Bronchial smooth muscle cell (primary cell): ENCODE results near the gene CWC25. TPM values are rescaled to one million over a fixed set of nuclear protein-coding genes. Genes with fewer than 3 reads are reported as not detected.

Experiments
- total RNA-seq: library from RNA; depleted of rRNA; stranded (reverse); fragments of >200 nt; gene quantifications from 2 replicates; pipeline ENCODE4 v1.2.1, GENCODE V29; 2014

CWC25 gene
- 8.4 and 8.7 TPM in 2 replicates for total RNA-seq

GRCh38 chr17:38824899-38825761, at the start of gene CWC25:
Gene CWC25, minus strand, starts transcription at chr17:38825321. Its CDS starts 138 bp downstream, at chr17:38825183.

GRCh38 chr17:38869526-38870258, 44.6 kb upstream of the CWC25 start, which contains the start of gene LASP1:
Gene LASP1, plus strand, starts transcription at chr17:38870058. Its CDS starts 132 bp downstream, at chr17:38870190.

GRCh38 chr17:38853292-38854219, 28.4 kb upstream of the CWC25 start, which contains the start of gene RPL23:
Gene RPL23, minus strand, starts transcription at chr17:38853721. Its CDS starts 11 bp downstream, at chr17:38853710.

DNA sequence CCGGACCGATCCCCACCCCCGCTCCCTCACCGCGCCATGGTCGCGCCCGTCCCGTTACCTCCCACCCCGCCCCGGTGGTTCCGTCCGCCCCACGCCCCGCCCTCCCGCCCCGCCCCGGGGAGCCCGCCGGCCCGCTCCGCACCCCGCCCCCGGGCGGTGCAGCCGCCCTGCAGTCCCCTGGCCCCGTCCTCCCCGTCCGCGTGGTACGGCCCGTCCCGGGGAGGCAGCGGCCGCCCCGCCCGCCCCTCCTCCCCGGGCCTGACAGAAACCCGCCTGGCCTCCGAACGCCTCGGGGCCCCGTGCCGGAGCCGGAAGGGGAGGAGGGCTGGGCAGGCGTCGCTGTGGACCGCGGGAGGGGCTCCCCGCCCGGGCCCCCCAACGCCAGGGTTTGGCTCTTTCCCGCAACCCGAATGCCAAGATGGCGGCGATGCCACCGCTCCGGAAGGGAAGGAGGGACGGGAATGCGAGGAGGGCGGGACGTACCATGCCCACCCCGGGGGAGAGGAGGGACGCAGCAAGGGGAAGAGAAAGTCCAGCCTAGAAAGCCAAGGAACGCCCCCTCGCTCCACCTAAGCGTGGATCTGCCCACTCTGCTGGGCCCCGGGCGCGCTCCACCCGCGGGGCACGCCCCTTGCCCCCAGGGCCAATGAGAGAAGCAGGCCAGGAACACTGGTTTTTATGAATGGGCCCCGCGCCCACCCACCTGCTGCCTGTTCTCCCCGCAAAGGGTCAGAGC, 25.5 kb downstream of the CWC25 start, which contains the start of gene PIP4K2B:
Gene PIP4K2B (minus strand): TSS at position 56 of the 736 bp plus-strand sequence. CDS start 132 bp downstream, outside the sequence.

DNA sequence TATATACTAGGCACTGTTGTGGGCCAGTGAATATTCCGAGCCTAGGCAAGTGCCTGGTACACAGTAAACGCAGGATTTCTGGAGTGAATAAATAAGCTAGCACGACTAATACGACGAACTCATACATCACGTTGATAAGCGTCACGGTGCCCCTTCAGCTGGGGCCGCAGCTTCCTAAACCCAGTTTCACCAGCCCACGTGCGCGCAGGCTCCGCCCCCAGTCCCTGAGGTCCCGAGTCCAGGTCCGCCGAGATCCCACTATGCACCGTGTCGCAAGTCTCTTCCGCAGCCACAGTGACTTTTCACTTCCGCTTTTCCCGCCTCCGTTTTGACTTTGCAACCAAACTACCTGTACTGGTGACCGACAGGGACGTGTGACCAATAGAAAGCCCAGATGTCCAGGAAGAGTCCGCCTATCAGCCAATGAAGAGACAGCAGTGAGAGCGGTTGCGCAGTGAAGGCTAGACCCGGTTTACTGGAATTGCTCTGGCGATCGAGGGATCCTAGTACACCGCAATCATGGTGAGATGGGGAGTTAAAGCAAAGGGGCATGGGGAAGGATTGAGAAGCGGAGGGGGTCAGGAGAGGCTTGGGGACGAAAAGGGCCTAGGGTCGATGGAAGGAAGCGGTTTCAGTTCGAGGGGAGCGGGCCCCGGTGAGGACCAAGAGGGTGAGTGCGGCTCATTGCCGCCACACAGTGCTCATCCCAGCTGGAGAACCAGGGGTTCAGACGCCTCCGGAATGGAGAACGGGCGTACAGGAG, 72.6 kb downstream of the CWC25 start, which contains the start of gene PSMB3:
Gene PSMB3 (plus strand): TSS at position 434 of the 763 bp plus-strand sequence. CDS start 86 bp downstream, at position 520.

Other genes with a start within 250 kb of the CWC25 start
- gene SRCIN1, start 219.4 kb downstream of the CWC25 start, total RNA-seq: not detected in 2 replicates
- 0.09 and 0.47 TPM in 2 replicates for gene EPOP, start 150.4 kb downstream of the CWC25 start, total RNA-seq
- gene MLLT6, start 120.0 kb downstream of the CWC25 start, total RNA-seq: 16.1 and 29.9 TPM in 2 replicates
- 2.3 and 3.8 TPM in 2 replicates for gene CISD3, start 95.0 kb downstream of the CWC25 start, total RNA-seq
- gene PCGF2, start 77.0 kb downstream of the CWC25 start, total RNA-seq: 3.9 and 5.3 TPM in 2 replicates
- 350 and 433 TPM in 2 replicates for gene PSMB3, start 72.6 kb downstream of the CWC25 start, total RNA-seq
- gene PIP4K2B, start 25.8 kb downstream of the CWC25 start, total RNA-seq: 30.1 and 51.9 TPM in 2 replicates
- gene RPL23, start 28.4 kb upstream of the CWC25 start, total RNA-seq: 2,128 and 3,392 TPM in 2 replicates
- 67.7 and 73.3 TPM in 2 replicates for gene LASP1, start 44.7 kb upstream of the CWC25 start, total RNA-seq
- not detected in 2 replicates for gene FBXO47, start 142.1 kb upstream of the CWC25 start, total RNA-seq